Dermis microvascular lymphatic vessel endothelial cell (primary cell): Measurements from ENCODE around the gene CSRNP2. TPM values are rescaled to one million over a fixed set of nuclear protein-coding genes. Genes with fewer than 3 reads are reported as not detected.
"Not testable (repeated sequence)": the region's sequence is repeated elsewhere in the genome, so short reads cannot be mapped to it uniquely, and the experiment has no call there.

ENCODE experiments used
- DNase-seq, 2 donors: peaks; one replicate each; pipeline versions ENCODE4 v3.0.0 to v3.0.0-alpha.2; 2010; ENCODE audit warnings: low read depth in 2 of 2
- total RNA-seq: library from RNA; depleted of rRNA; stranded (reverse); fragments of >200 nt; gene quantifications from 2 replicates; pipeline ENCODE4 v1.2.1, GENCODE V29; 2014

Gene CSRNP2
- total RNA-seq, result 11.3 and 19.3 TPM in 2 replicates

GRCh38 chr12:51083126-51083833 is at the start of gene CSRNP2:
Gene CSRNP2, minus strand, starts transcription at chr12:51083596. Its CDS starts 7,035 bp downstream, at chr12:51076561.
- DNase-seq, result peak; percentile 87 to 96

- no peak for DNase-seq
Measured at GRCh38 chr12:51132693-51133092, 49.3 kb upstream of the CSRNP2 start.

GRCh38 chr12:51131745-51132521 is 48.5 kb upstream of the CSRNP2 start:
- DNase-seq, result no peak

- DNase-seq, result no peak
Measured at GRCh38 chr12:51128919-51129318, 45.5 kb upstream of the CSRNP2 start.

- no peak for DNase-seq
Measured at GRCh38 chr12:51127050-51127729, 43.8 kb upstream of the CSRNP2 start.

- no peak for DNase-seq
Measured at GRCh38 chr12:51126297-51126696, 42.9 kb upstream of the CSRNP2 start.

GRCh38 chr12:51124504-51124903 is 41.1 kb upstream of the CSRNP2 start:
- DNase-seq, result no peak

GRCh38 chr12:51122844-51123243 is 39.4 kb upstream of the CSRNP2 start:
- DNase-seq, result no peak

- no peak for DNase-seq
Measured at GRCh38 chr12:51118706-51119105, 35.3 kb upstream of the CSRNP2 start.

GRCh38 chr12:51115533-51115932 is 32.1 kb upstream of the CSRNP2 start:
- no peak for DNase-seq

GRCh38 chr12:51108136-51108535 is 24.7 kb upstream of the CSRNP2 start:
- no peak for DNase-seq

- no peak for DNase-seq
Measured at GRCh38 chr12:51103977-51104376, 20.6 kb upstream of the CSRNP2 start.

- no peak for DNase-seq
Measured at GRCh38 chr12:51098611-51099010, 15.2 kb upstream of the CSRNP2 start.

GRCh38 chr12:51090705-51091229 is 7.4 kb upstream of the CSRNP2 start:
- no peak for DNase-seq

GRCh38 chr12:51087818-51088217 is 4.4 kb upstream of the CSRNP2 start:
- DNase-seq, result no peak

- DNase-seq, result no peak
Measured at GRCh38 chr12:51086933-51087332, 3.5 kb upstream of the CSRNP2 start.

- no peak for DNase-seq
Measured at GRCh38 chr12:51085757-51086156, 2.4 kb upstream of the CSRNP2 start.

- DNase-seq, result peak; percentile 16 to 48
Measured at GRCh38 chr12:51082561-51083125, 753 bp downstream of the CSRNP2 start.

GRCh38 chr12:51081421-51081820 is 2.0 kb downstream of the CSRNP2 start:
- DNase-seq, result no peak

GRCh38 chr12:51080136-51080535 is 3.3 kb downstream of the CSRNP2 start:
- no peak for DNase-seq

- not testable (repeated sequence) for DNase-seq
Measured at GRCh38 chr12:51078866-51079265, 4.5 kb downstream of the CSRNP2 start.

- not testable (repeated sequence) for DNase-seq
Measured at GRCh38 chr12:51078346-51078745, 5.0 kb downstream of the CSRNP2 start.
